Mesenchymal stem cell (in vitro differentiated cells and primary cell): ENCODE results near the gene CCDC61.
A peak's percentile ranks its signal among the peaks of the same experiment; 100 is the strongest.

Source experiments
- DNase-seq: peaks from one replicate; pipeline ENCODE4 v3.0.0-alpha.2; 2013
- H2AFZ ChIP-seq: one replicate; pipeline ENCODE4 v1.6.1; 2013; ENCODE audit warnings: low read depth, mild to moderate bottlenecking, control low read depth, inconsistent platforms, low read length, moderate library complexity
- H2AK5ac ChIP-seq: 2 replicates; pipeline ENCODE4 v1.6.1; 2013; ENCODE audit warnings: low read length, moderate library complexity, mild to moderate bottlenecking, inconsistent platforms; ENCODE audit not compliant: severe bottlenecking
- H2BK120ac ChIP-seq: one replicate; pipeline ENCODE4 v1.6.1; 2013; ENCODE audit warnings: low read depth, mild to moderate bottlenecking, inconsistent platforms, low read length, moderate library complexity
- H2BK12ac ChIP-seq, 2 experiments: one replicate each; pipeline ENCODE4 v1.6.1; 2013; ENCODE audit warnings: inconsistent platforms in 2 of 2, low read length in 2 of 2, mild to moderate bottlenecking in 2 of 2, moderate library complexity in 2 of 2, control low read depth in 1 of 2
- H2BK15ac ChIP-seq: one replicate; pipeline ENCODE4 v1.6.1; 2013; ENCODE audit warnings: mild to moderate bottlenecking, low read depth, inconsistent platforms; ENCODE audit not compliant: poor library complexity, severe bottlenecking
- H2BK5ac ChIP-seq: 2 replicates; pipeline ENCODE4 v1.6.1; 2013; ENCODE audit warnings: low read depth, mild to moderate bottlenecking, low read length, control low read depth, inconsistent platforms; ENCODE audit not compliant: poor library complexity, severe bottlenecking
- H3K14ac ChIP-seq, 2 experiments: one replicate each; pipeline ENCODE4 v1.6.1; 2013; ENCODE audit warnings: inconsistent platforms in 2 of 2, low read length in 2 of 2, control low read depth in 1 of 2, mild to moderate bottlenecking in 1 of 2, moderate library complexity in 1 of 2
- H3K18ac ChIP-seq, 2 experiments: one replicate each; pipeline ENCODE4 v1.6.1; 2013; ENCODE audit warnings: inconsistent platforms in 2 of 2, low read length in 2 of 2, control low read depth in 1 of 2, low read depth in 1 of 2, mild to moderate bottlenecking in 1 of 2
- H3K23ac ChIP-seq, 2 experiments: one replicate each; pipeline ENCODE4 v1.6.1; 2013; ENCODE audit warnings: inconsistent platforms in 2 of 2, low read length in 2 of 2, mild to moderate bottlenecking in 2 of 2, moderate library complexity in 2 of 2, control low read depth in 1 of 2
- H3K27ac ChIP-seq: 2 replicates; pipeline ENCODE4 v1.5.1; 2013; ENCODE audit warnings: mild to moderate bottlenecking, moderate library complexity, low read length, control low read depth, inconsistent platforms; ENCODE audit not compliant: poor library complexity, severe bottlenecking
- H3K27me3 ChIP-seq, 2 experiments: 2 replicates each; pipeline versions ENCODE4 v1.6.1 to v1.7.0; 2013; ENCODE audit warnings: low read length in 2 of 2, mild to moderate bottlenecking in 2 of 2, moderate library complexity in 2 of 2, control low read depth in 1 of 2, inconsistent platforms in 1 of 2; ENCODE audit not compliant: control insufficient read depth in 1 of 2, insufficient read depth in 1 of 2
- H3K36me3 ChIP-seq, 2 experiments: 2 replicates each; pipeline versions ENCODE4 v1.6.1 to v1.7.0; 2013; ENCODE audit warnings: low read length in 2 of 2, control low read depth in 1 of 2, inconsistent platforms in 1 of 2, low read depth in 1 of 2, mild to moderate bottlenecking in 1 of 2; ENCODE audit not compliant: insufficient read depth in 2 of 2, control insufficient read depth in 1 of 2
- H3K4ac ChIP-seq, 2 experiments: one replicate each; pipeline ENCODE4 v1.6.1; 2013; ENCODE audit warnings: inconsistent platforms in 2 of 2, low read length in 2 of 2, mild to moderate bottlenecking in 2 of 2, moderate library complexity in 2 of 2, control low read depth in 1 of 2, low read depth in 1 of 2
- H3K4me1 ChIP-seq: 2 replicates; pipeline ENCODE4 v1.6.1; 2013; ENCODE audit warnings: low read depth, low read length, control low read depth; ENCODE audit not compliant: control insufficient read depth, insufficient read depth
- H3K4me2 ChIP-seq: 2 replicates; pipeline ENCODE4 v1.6.1; 2013; ENCODE audit warnings: low read length, mild to moderate bottlenecking, inconsistent platforms; ENCODE audit not compliant: poor library complexity, severe bottlenecking
- H3K4me3 ChIP-seq, 2 experiments: 2 replicates each; pipeline versions ENCODE4 v1.5.1 to v1.7.0; 2013; ENCODE audit warnings: low read length in 2 of 2, mild to moderate bottlenecking in 2 of 2, control low read depth in 1 of 2, low read depth in 1 of 2; ENCODE audit not compliant: insufficient read depth in 1 of 2
- H3K79me1 ChIP-seq: replicated peaks from 2 replicates; pipeline ENCODE4 v1.6.1; 2013; ENCODE audit warnings: mild to moderate bottlenecking, control low read depth, low read length, inconsistent platforms; ENCODE audit not compliant: poor library complexity, severe bottlenecking
- H3K9ac ChIP-seq: 2 replicates; pipeline ENCODE4 v1.7.0; 2013; ENCODE audit warnings: mild to moderate bottlenecking, low read length, moderate library complexity
- H3K9me3 ChIP-seq: 2 replicates; pipeline ENCODE4 v1.7.0; 2013; ENCODE audit warnings: mild to moderate bottlenecking, low read length; ENCODE audit not compliant: control insufficient read depth
- H4K8ac ChIP-seq: one replicate; pipeline ENCODE4 v1.6.1; 2013; ENCODE audit warnings: inconsistent platforms, mild to moderate bottlenecking, low read length, moderate library complexity
- H4K91ac ChIP-seq: one replicate; pipeline ENCODE4 v1.6.1; 2013; ENCODE audit warnings: mild to moderate bottlenecking, low read length, inconsistent platforms
- WGBS: methylation state at CpG from one replicate; pipeline ENCODE4 v1.1.7; 2013; ENCODE audit warnings: mixed read lengths; 5-methylcytosine and 5-hydroxymethylcytosine counted together

CCDC61 gene

GRCh38 chr19:45995715-45996385 lies 583 bp downstream of the CCDC61 start:
- peaks cover 15% of the 10 kb centered on the region for H3K4me1 ChIP-seq
- no peak overlapping the region for H2BK5ac ChIP-seq
- H3K36me3 ChIP-seq = peaks cover 0 to 7% of the 10 kb centered on the region in 2 experiments
- no peak overlapping the region for H2BK120ac ChIP-seq
- no peak overlapping the region for H3K14ac ChIP-seq
- H3K4me2 ChIP-seq = peak overlapping the region; percentile 51
- 26% methylated on average over 13 of the region's 13 CpGs for WGBS
- no peak overlapping the region for H4K91ac ChIP-seq
- H3K79me1 ChIP-seq = peaks cover 39% of the 10 kb centered on the region
- no peaks in the 10 kb centered on the region for H3K9me3 ChIP-seq
- H3K4ac ChIP-seq = no peak overlapping the region
- peaks cover 0 to 16% of the 10 kb centered on the region in 2 experiments for H3K27me3 ChIP-seq
- peak; percentile 34 for DNase-seq
- H3K27ac ChIP-seq = no peak overlapping the region
- H3K9ac ChIP-seq = peak overlapping the region; percentile 95
- no peak overlapping the region for H3K23ac ChIP-seq
- no peak overlapping the region for H2BK12ac ChIP-seq
- no peak overlapping the region for H2AK5ac ChIP-seq
- no peak overlapping the region for H4K8ac ChIP-seq
- H2AFZ ChIP-seq = peak overlapping the region; percentile 29
- no peak overlapping the region for H2BK15ac ChIP-seq
- H3K18ac ChIP-seq = no peak overlapping the region
- peak overlapping the region; percentile 61 to 93 for H3K4me3 ChIP-seq

DNA sequence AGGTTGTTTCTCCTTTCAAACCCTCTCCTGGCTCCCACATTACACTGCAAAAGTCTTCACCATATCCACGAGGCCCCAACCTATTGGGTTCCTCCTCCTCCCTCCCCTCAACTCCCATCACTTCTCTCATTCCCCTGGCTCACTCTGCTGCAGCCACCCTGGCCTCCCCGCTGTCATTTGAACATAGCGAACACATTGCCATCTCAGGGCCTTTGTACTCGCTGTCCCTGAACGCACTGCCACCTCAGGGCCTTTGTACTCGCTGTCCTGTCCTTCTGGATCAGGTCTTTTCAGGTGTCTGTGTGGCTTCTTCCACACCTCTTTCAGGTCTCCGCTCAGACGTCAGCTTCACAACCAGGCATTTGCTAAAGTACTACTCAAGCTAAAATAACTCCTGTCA lies 1.7 kb downstream of the CCDC61 start:
- WGBS = 85% methylated on average over 8 of the region's 8 CpGs
- Histone ChIP-seq H3K27me3 (peaks cover 0 to 16% of the 10 kb centered on the region in 2 experiments), H3K4me2 (no peak overlapping the region), H3K79me1 (peaks cover 43% of the 10 kb centered on the region), H2AK5ac (no peak overlapping the region), H2BK120ac (no peak overlapping the region), H3K23ac (no peak overlapping the region), H2BK15ac (no peak overlapping the region), H3K36me3 (peaks cover 0 to 10% of the 10 kb centered on the region in 2 experiments), H3K4me1 (peaks cover 16% of the 10 kb centered on the region), H2BK5ac (no peak overlapping the region), H3K18ac (no peak overlapping the region), H4K8ac (no peak overlapping the region), H3K4me3 (no peak overlapping the region), H3K9ac (no peak overlapping the region), H3K27ac (no peak overlapping the region), H3K4ac (no peak overlapping the region), H4K91ac (no peak overlapping the region), H2AFZ (no peak overlapping the region), H2BK12ac (no peak overlapping the region), H3K14ac (no peak overlapping the region), H3K9me3 (no peaks in the 10 kb centered on the region)
- no peak for DNase-seq

DNA sequence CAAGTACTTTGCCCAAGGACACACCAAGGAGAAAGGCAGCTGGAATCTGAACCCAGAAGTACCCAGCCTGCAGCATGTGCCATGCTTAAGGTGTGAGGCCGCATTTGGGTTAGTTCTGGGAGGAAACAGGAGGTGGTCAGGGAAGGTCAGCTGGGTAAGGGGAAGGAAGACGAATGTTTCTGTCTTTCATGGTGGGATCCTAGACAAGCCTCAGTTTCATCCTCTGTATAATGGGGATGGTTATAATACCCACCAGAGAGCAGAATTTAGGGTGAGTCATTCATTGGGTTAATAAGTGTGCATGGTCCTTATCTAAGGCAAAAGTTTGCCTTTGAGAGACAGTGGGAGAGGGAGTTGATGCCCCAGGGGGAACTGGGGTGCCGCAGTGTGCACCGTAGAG lies 3.6 kb downstream of the CCDC61 start:
- no peak for DNase-seq
- WGBS = 94% methylated on average over 4 of the region's 4 CpGs
- Histone ChIP-seq H3K27me3 (peaks cover 0 to 16% of the 10 kb centered on the region in 2 experiments), H3K4me2 (no peak overlapping the region), H3K9me3 (no peaks in the 10 kb centered on the region), H3K79me1 (peaks cover 44% of the 10 kb centered on the region), H3K4me1 (peaks cover 16% of the 10 kb centered on the region), H3K4ac (no peak overlapping the region), H2BK12ac (no peak overlapping the region), H3K9ac (no peak overlapping the region), H3K14ac (no peak overlapping the region), H4K8ac (no peak overlapping the region), H3K4me3 (no peak overlapping the region), H3K36me3 (peaks cover 6 to 10% of the 10 kb centered on the region in 2 experiments), H2BK120ac (no peak overlapping the region), H2AFZ (no peak overlapping the region), H3K18ac (no peak overlapping the region), H3K27ac (no peak overlapping the region), H2BK5ac (no peak overlapping the region), H2AK5ac (no peak overlapping the region), H3K23ac (no peak overlapping the region), H4K91ac (no peak overlapping the region), H2BK15ac (no peak overlapping the region)

- H2BK15ac ChIP-seq = no peak overlapping the region
- no peak overlapping the region for H3K23ac ChIP-seq
- H2AFZ ChIP-seq = no peak overlapping the region
- H4K8ac ChIP-seq = peak overlapping the region; percentile 46
- 14% methylated on average over 14 of the region's 14 CpGs for WGBS
- H3K4me2 ChIP-seq = no peak overlapping the region
- no peak overlapping the region for H2AK5ac ChIP-seq
- peaks cover 0 to 16% of the 10 kb centered on the region in 2 experiments for H3K27me3 ChIP-seq
- no peak overlapping the region for H3K4ac ChIP-seq
- H3K9me3 ChIP-seq = no peaks in the 10 kb centered on the region
- H4K91ac ChIP-seq = no peak overlapping the region
- peaks cover 16% of the 10 kb centered on the region for H3K4me1 ChIP-seq
- H3K4me3 ChIP-seq = peak overlapping the region in 1 of 2 experiments; percentile 40
- H3K27ac ChIP-seq = no peak overlapping the region
- DNase-seq = peak; percentile 42
- H2BK12ac ChIP-seq = peak overlapping the region in 1 of 2 experiments; percentile 73
- H3K9ac ChIP-seq = no peak overlapping the region
- no peak overlapping the region for H3K14ac ChIP-seq
- no peak overlapping the region for H2BK120ac ChIP-seq
- H3K18ac ChIP-seq = no peak overlapping the region
- no peak overlapping the region for H2BK5ac ChIP-seq
- H3K79me1 ChIP-seq = peaks cover 44% of the 10 kb centered on the region
- H3K36me3 ChIP-seq = peaks cover 6 to 14% of the 10 kb centered on the region in 2 experiments
Measured at GRCh38 chr19:45999653-46000121, 4.4 kb downstream of the CCDC61 start.
